GM18502 (cell line): ENCODE data around the gene ATP10D.
A peak's percentile ranks its signal among the peaks of the same experiment; 100 is the strongest.

ENCODE experiments used
- ATAC-seq: cut with Tn5 transposase; IDR thresholded peaks from one replicate; pipeline ENCODE4 v1.9.1; 2021; ENCODE audit warnings: mild to moderate bottlenecking; ENCODE audit not compliant: unreplicated experiment, poor library complexity

The ATP10D gene

DNA sequence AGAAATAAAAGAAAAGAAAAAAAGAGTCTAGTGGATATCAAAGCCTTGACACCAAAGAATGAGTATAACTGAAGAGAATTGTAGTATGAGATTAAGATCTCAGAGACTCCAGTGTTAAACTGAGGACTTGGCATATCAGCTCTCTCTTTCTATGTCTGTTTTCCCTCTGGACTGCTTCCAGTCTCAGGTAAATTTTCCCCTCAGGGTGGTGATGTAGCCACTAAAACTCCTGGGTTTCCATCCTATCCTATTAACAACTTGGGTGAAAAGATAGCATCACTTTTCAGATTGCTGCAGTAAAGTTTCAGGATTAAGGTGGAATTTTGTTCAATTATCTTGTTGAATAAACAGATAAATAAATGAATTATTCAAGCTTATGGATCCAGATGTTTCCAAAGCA is 85.7 kb downstream of the ATP10D start:
- ATAC-seq, result no peak

DNA sequence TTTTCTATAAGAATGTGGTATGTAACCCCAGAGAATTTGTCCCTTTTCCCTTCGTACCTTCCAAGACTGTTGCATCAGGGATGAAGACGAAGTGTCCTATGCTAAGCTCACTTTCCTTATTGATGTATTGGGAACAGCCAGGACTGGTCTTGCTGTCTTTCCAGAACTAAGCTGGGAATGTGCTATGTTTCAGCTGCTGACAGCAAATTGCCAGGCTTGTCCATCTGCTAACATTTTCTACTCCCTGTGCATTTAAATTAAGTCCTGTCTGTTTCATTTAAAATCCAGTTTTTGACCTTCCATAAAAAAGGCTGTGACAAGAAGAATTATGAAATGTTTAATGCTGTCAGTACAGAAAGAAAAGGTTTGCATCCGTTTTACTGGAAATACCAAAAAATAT is 87.9 kb downstream of the ATP10D start:
- ATAC-seq, result no peak

DNA sequence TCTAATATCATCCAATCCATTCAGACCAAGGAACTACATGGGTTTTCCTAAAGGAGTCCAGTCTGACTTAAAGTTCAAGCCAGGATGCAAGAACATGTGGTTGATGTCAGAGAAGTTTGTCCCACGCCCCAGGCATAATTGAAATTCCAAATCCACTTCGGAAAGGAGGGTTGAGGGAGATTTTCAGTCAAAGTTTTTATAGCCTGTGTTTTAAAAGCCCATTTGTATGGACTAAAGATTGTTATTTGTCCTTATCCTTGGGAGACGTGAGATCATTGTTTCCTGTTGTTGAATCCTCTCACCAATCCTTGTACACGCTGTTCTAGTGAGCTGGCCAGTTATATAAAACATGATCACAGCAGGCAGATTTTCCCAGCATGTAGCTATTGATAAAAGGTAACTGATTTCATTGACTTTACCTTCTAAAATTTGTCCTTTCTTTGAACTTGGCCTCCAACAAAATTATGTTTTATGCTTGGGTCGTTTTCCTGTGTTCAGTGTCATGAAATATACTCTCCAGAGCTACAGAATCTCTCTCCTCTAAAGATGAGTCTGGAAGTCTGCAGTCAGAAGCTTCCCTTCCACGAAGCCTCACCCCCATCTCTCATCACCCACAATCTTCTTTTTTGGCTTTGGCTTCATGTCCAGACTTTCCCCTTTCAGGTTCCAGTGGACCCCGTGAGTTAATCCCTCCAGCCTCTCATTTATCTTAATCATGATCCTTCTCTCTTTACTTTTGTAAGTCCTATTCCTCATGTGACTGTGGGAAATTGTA is 92.9 kb downstream of the ATP10D start:
- ATAC-seq, result no peak

DNA sequence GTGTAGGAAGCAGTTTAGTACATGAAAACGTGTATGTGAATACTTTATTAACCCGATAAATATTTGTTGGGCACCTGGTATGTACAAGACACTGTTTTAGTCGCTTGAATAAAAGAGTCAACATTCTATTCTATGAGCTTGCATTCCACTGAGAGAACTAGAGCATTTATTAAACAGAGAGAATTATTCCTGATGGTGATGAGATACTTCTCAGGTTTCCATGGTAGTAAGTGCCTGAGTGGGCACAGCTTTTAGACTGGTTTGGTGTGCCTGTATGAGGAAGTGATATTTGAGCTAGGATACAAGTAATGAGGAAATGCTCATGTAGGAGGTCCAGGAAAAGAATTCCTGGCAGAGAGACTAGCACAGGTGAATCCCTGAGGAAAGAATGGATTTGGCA is 94.2 kb downstream of the ATP10D start:
- no peak for ATAC-seq

DNA sequence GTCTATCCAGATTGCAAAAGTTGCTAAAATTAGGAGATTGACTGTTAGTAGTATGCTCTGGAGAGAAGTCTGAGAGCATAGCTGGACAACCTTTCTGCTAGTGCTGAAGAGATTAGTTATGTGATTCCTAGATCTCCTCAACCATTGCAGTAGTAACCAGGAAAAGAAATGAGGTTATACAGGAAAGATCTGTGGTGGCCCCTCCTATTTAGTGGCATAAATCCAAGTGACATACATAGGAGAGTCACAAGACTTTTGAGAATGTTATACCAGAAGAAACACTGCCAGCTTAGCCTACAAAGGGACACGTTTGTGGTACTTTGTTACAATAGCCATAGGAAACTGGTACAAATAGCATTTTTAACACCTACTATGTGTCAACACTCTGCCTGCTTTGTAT is 105.2 kb downstream of the ATP10D start:
- no peak for ATAC-seq

DNA sequence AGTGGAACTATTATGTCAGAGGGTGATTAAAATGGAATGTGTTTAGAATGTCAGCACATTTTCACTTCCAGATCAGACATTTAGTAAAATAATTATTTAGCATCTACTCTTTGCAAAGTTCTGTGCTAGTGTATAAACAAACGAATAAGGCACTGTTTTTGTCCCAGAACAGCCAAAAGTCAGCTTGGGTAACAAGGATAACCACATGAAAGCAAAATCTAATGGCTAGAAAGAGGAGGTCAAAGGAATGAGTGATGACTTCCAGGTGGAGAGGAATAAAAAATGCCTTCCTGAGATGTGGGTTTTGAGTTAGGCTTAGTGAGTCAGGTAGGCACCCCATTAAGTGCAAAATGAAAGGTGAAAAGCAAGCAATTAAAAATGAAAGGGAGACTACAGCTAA is 112.6 kb downstream of the ATP10D start:
- no peak for ATAC-seq

DNA sequence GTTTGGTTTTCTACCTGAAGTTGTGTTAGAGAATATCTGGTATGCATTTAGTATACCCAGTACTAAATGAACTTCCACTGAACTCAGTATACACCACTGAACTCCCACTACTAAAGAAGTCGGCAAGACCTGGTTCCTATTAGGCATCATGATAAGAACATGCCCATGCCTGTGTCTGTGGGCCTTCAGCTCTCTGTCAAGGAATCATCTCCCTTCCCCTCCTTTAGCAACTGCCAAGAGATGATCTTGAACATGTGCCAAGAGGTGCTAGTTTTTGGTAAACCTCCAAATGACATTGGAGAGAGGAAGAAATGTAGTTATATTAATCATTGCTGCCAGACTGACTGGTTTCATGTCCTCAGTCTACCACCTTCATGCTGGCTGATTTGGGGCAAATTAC is 113.2 kb downstream of the ATP10D start:
- no peak for ATAC-seq

DNA sequence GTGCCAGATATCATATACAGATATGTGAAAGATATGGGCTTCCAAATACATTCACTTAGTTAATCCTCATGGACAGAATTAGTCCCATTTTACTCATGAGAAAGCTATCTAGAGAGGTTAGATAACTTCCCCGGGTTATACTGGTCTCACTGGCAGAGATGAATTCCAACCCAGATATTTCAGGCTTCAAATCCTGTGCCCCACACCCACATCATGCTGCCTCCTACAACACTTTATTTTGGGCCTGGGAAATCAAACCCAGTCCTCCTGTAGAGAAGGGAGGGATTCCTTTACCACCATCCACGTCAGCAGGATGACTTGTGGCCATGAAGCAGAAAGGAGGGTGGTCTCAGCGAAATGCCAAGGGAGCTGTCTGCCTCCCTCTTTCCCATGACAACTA is 113.8 kb downstream of the ATP10D start:
- ATAC-seq, result no peak

DNA sequence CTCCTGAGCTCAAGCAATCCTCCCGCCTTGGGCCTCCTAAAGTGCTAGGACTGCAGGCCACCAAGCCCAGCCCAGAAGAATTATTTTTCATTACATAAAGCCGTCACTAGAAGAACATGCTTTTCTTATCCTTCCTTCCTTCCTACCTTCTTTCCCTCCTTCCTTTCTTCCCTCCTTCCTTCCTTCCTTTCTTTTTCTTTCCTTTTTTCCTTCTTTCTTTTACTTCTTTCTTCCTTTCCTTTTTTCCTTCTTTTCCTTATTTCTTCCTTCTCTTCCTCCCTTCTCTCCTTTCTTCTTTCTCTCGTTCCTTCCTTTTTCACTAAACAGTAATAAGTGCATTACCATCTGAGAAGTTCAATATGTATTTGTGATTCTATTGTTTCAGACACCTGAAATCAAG is 121.4 kb downstream of the ATP10D start:
- ATAC-seq, result no peak

DNA sequence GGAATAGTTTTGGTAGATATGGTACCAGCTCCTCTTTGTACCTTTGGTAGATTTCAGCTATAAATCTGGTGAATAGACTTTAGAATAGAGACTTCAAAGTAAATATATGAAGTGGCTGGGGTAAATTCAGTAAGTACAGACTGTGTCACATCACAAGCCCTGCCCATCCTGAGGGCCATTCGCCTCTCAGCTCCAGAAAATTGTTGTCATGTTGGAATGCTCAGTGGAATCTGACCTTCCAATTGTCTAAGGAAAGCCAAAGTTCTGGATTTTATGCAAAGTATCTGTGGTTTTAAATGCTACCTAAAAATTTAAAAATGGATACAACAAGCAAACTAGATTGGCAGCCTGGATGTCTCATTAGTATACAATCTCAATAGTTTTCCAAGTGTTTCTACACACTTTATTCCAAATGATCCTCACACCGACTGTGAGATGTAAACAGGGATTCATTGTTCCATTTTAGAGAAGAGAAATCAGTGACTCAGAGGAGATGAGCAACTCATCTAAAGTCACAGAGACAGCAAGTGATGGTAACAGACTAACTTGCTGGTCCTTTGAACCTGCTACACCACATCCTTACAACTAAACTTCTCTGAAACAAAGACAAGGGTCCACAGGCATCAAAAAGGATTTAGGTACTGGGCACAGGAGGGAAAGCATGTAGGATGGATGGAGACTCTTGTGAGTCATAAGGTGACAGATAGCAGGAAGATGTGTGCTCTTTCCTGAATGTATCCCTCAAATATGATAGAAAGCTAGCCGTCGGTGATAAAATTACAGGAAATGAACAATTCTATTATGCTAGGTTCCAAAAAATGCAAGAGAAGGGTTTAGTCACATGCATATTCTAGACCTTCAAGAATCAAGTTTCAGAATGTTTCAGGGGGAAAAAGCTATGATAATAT is 127.3 kb downstream of the ATP10D start:
- ATAC-seq, result no peak

DNA sequence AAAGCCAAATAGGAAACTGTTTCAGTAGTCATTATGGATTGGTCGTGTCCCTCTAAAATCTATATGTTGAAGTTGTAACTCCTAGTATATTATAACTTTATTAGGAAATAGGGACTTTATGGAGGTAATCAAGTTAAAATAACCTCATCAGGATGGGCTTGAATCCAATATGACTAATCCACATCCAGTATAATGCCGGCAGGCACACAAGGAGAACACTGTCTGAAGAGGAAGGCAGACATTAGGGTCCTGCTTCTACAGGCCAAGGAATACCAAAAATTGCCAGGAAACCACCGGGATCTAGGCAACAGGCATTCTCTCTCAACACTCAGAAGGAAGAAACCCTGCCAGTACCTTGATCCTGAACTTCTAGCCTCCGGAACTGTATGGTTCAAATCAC is 130.3 kb downstream of the ATP10D start:
- no peak for ATAC-seq

DNA sequence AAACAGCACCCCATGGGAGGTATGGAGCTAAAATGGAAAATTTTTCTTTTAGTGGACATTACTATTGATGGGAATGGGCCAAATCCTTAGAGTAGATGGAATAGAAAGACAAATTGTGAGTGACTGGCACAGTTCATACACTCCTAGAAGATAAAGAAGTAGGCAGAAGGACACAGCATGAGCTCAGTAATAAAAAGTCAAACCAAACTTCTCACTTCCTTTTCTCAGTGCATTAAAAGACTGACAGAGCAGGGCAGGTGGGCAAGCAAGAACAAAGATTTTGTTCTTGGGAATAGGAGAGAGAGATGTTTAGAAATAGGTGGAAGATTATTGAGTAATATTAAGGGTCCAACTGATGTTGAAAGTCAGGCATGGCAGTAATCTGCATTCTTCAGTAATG is 132.5 kb downstream of the ATP10D start:
- peak; percentile 89 for ATAC-seq

DNA sequence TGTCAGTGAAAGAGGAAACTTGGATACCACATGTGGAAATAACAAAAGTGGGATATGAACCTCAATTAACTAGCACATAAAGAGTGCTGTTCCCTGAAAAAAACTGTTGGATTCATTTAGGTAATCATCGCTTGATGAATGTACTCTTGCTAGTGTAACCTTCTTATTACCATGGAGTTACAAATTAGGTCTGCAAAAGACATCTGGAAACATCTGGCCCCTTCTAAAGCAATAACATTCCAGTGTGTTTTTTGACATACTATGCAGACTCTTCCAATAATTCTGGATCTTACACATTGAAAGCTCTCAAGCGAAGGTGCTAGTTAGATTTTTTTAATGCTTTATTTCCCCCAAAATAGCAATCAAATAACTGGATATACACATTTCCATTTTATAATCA is 134.6 kb downstream of the ATP10D start:
- no peak for ATAC-seq

DNA sequence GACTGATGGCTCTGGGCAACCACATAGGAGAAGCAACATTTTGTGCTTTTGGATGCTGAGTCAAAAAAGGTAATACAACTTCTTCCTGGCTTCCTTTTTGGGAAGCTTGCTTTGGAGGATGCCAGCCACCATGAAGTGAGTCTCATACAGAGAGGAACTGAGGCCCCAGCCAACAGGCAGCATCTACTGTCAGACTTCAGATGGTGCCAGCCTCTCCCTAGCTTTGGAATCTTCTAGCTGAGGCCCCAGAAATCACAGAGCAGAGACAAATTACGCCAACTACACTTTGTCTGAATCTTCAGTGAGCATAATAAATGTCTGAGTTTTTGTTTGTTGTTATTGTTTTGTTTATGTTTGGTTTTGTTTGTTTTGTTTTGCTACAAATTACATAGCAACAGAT is 136.1 kb downstream of the ATP10D start:
- ATAC-seq, result no peak

DNA sequence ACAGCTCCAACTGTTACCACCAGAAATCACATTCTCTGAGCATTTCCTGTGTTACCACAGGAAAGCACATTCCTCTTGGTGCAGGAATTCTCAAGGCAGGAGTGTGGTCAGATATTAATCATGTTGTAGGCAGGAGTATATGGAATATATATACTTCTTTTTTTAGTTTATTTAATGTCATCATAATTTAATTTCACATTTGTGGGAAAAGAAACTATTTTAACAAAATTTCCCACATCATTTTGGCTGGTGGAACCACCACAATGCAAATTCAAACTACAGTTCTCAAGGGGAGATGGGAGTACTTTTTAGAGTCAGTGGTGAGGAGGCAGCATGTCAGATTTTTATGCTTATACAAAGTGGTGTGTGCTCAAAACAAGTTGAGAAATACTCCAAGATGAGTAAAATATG is 139.0 kb downstream of the ATP10D start:
- ATAC-seq, result no peak

DNA sequence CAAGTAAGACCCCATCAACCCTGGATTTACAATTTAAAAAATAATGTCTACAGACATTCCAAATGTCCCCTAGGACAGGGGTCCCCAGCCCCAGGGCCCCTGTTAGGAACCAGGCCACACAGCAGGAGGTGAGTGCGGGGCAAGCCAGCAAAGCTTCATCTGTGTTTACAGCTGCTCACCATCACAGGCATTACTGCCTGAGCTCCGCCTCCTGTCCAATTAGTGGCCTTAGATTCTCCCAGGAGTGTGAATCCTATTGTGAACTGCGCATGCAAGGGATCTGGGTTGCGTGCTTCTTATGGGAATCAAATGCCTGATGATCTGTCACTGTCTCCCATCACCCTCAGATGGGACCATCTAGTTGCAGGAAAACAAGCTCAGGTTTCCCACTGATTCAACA is 146.1 kb downstream of the ATP10D start:
- no peak for ATAC-seq

DNA sequence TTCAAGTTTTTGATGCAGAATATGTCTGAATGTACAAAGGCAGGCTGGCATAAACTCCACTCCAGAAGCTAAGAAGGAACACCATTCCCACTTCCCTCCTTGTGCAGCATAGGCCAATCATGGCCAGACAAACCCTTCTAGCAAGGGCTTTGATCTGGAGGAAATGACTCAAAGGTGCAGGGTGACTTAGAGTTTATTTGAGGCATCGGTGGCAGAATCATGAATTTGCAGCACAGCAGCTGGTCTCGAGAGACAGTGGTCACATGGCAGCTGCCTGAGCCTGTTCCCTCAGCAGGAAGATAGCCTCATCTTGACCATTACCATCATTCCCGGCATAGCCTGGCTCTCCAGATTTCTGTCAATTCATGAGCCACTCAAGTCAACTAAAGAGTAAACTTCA is 154.5 kb downstream of the ATP10D start:
- ATAC-seq, result no peak

DNA sequence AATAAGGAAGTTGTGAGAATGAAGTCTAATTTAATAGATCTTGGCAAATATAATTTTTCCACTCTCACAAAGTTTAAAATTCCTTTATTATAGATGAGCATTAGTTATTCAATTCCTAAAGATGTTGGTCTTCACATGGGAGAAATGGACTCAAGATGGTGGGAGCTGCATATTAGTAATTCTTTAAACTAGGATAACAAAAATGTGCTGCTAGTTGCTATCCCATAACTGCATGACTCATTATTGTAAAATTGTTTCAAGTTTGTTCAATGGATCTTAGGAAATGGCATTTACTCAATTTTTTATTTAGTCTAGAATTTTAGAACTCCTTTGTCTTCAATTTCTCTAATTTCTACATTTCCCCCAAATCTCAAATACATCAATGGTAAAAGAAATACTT is 155.8 kb downstream of the ATP10D start:
- ATAC-seq, result no peak

DNA sequence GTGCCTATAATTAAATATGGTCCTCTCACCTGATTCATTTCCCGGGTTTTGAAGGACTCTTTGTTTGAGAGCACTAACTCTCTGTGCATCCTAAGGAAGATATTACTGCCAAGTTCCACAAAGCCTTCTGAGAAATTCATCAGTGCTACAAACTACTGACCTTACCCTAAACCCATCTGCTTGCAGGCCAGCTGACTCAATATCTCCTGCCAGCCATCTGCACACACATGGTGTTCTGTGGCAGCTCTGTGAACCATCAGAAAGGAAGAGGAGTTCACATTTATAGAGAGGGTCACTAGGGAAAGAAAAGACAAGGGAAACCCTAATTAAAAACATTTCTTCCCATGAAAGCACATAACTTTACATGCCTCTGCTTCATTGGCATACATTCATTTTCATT is 156.7 kb downstream of the ATP10D start:
- no peak for ATAC-seq

DNA sequence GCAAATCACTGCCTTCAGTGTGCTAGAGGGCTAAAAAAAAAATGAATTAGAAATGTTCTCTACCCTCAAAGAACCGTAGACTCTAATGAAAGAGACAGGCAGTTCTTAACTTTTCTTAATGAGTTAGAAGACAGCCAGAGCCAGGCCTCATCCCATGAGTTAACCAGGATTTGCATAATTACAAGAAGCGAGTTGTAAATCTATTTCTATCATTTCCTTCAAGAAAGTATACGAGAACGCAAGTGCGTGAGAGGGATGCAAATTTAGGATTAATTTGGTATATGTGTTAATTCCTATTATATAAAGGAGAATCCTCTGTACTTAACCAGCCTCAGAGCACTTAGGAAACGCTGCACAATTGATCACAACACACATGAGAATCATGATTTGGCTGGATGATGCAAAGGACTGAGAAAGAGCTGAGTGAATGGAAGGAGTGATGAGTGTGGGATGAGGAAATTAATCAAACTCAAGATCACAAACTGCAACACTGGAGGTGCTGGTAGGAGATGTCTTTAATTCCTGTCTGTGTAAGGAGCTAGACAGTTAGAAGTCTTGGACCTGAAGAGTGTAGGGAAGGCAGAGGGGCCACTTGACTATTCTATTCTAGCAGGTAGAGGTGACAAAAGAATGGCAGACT is 157.2 kb downstream of the ATP10D start:
- ATAC-seq, result no peak
